Lung microvascular endothelial cell (primary cell): ENCODE measurements around the gene CALCOCO1. TPM values are rescaled to one million over a fixed set of nuclear protein-coding genes. Genes with fewer than 3 reads are reported as not detected.
"Not testable (repeated sequence)": the region's sequence is repeated elsewhere in the genome, so short reads cannot be mapped to it uniquely, and the experiment has no call there.

Experiments used
- DNase-seq, 2 donors: peaks; one replicate each; pipeline versions ENCODE4 v3.0.0 to v3.0.0-alpha.2; 2010; ENCODE audit warnings: low read depth in 2 of 2
- total RNA-seq: library from RNA; depleted of rRNA; stranded (reverse); fragments of >200 nt; gene quantifications from 2 replicates; pipeline ENCODE4 v1.2.1, GENCODE V29; 2014

The CALCOCO1 gene
- total RNA-seq, 1 donor from 2014 or later, result 77.8 TPM

DNA sequence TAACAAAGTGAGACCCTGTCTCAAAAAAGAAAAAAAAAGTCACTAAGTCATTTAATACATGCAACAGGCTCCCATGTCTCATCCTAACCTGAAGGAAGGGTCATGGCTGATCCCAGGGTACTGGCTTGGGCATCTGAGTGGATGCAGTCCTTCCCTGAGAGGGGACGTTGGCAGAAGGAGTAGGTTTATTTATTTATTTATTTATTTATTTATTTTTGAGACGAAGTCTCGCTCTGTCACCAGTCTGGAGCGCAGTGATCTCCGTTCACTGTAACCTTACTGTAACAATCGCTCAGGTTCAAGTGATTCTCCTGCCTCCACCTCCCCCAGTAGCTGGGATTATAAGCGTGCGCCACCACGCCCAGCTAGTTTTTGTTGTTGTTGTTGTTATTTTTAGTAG is 7.2 kb upstream of the CALCOCO1 start:
- DNase-seq, result no peak

- DNase-seq, result no peak
Measured at GRCh38 chr12:53733807-53734200, 6.6 kb upstream of the CALCOCO1 start.

DNA sequence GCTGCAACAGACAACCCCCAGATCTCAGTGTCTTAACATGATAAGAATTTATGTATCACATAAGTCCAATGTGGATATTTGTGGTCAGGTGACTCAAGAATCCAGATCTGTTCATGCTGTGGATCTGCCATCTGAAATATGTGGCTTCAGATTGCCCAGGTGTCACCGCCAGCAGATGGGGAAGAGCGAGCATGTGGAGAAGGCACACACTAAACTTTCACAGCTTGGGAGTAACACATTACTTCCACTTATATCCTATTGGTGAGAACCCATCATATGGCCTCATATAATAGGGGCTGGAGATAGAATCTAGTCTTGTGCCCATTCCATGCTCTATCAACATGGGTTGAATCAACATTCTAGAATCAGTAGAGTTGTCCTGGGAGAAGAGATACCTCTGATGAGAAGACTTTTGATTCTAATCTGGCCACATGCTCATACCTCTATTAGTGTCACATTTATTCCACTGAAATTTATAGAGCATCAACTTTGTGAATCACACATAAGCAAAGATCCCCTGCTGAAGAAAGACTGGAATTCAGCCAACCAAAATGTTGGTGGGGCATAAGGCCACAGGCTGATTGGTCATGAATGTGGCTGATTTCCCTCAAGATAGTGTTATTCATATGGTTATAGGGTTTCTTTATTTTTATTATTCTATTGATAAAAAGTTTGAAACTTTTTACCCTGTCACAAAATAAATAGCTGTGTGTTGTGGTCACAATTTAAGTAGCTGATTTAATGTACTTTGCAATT is 6.0 kb upstream of the CALCOCO1 start:
- peak; percentile 34 to 69 for DNase-seq

DNA sequence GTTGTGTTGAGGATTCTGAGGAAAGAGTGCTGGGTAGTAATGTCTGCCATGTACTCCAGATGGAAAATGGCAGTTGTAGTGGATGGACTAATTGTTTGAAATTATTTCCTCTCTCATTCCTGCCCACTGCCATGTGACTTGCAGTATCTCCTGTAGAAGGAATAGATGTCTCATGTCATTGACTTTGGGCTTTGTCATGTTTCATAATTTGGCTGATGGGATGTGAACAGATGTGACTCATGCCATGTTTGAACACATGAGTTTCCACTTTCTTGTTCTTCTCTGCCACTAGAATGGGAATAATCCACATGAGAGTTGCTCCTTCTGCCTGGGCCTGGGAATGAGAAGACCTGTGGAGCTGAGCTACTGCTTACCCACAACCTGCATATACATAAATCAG is 2.4 kb upstream of the CALCOCO1 start:
- no peak for DNase-seq

- no peak for DNase-seq
Measured at GRCh38 chr12:53728206-53728605, 954 bp upstream of the CALCOCO1 start.

- peak in 1 of 2 donors; percentile 43 for DNase-seq
Measured at GRCh38 chr12:53726946-53727309, 324 bp downstream of the CALCOCO1 start.

GRCh38 chr12:53726341-53726740 is 911 bp downstream of the CALCOCO1 start:
- peak; percentile 32 to 47 for DNase-seq

- no peak for DNase-seq
Measured at GRCh38 chr12:53725824-53726223, 1.4 kb downstream of the CALCOCO1 start.

DNA sequence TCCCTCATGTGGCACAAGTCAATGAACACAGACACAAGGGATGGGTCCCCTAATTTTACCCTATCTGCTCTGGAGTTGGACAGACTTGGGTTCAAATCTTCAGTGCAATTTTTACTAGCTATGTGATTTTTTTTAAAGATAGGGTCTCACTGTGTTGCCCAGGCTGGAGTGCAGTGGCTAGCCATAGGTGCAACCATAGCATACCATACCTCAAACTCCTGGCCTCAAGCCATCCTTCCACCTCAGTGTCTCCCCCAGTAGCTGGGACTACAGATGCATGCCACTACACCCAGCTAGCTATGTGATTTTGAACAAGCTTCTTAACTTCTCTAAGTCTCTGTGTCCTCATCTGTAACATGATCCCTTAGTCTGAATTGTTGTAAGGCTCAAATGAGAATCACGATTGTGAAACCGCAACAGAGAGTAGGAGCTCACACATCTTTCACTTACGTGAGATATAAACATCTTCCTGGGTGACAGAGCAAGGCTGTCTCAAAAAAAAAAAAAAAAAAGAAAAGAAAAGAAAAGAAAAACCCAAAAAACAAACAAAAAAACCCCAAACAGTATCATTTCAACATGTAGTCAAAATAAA is 4.7 kb downstream of the CALCOCO1 start:
- no peak for DNase-seq

DNA sequence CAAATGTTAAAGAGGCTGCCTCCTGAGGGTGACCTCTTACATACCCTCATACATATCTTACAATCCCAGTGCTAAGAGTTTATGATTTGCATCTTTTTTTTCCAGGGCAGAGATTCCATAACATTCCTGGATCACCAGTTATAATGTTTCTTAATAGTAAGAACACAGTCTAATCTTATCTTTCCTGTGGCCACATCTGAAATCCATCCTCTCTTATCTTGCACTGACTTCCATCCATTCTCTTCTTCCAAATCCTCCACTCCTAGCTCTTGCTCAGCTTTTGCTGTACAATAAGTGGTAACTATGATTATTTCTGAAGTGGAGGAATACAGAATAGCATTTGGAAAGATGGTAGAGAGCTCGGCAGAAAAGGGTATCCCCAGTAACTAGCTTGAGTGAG is 6.3 kb downstream of the CALCOCO1 start:
- DNase-seq, result no peak

- DNase-seq, result no peak
Measured at GRCh38 chr12:53719649-53720048, 7.6 kb downstream of the CALCOCO1 start.

DNA sequence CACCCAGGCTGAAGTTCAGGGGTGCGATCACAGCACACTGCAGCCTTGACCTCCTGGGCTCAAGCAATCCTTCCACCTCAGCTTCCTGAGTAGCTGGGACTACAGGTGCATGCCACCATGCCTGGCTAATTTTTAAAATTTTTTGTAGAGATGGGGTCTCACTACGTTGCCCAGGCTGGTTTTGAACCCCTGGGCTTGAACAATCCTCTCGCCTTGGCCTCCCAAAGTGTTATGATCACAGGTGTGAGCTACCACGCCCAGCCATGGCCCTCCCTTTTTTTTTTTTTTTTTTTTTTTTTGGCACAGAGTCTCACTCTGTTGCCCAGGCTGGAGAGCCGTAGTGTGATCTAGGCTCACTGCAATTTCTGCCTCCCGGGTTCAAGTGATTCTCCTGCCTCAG is 8.7 kb downstream of the CALCOCO1 start:
- DNase-seq, result not testable (repeated sequence)

DNA sequence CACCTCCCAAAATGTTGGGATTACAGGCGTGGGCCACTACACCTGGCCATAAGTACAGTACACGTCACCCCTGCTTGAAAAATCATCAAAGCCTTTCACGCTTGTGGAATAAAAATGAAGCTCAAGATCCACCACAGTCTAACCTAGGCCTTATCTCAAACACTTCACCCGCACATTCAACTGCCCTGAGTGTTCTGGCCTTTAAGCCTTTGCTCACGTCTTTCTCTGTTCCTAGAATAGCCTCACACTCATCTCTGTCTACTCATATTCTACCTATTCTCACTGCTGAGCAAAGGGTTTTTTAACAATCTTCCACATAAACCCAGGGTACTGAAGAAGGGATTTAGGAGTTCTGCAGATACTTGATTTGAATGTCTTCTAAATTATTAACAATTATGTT is 9.9 kb downstream of the CALCOCO1 start:
- DNase-seq, result no peak

GRCh38 chr12:53714004-53714403 is 13.2 kb downstream of the CALCOCO1 start:
- no peak for DNase-seq

DNA sequence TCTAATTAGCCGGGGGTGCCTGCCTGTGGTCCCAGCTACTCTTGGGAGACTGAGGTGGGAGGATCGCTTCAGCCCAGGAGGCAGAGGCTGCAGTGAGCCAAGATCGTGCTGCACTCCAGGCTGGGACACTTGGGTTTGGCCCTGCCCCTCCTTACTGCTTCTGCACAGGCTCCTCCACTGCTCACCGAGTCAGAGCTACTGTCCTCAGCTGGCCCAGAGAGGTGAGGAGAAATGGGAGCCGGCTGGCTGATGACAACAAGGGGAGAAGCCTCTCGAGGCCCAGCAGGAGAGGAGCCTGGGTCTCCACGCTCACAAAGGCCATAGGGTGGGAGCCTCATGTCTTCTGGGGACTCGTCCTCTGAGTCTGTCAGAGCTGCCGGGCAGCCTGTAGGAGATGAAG is 13.7 kb downstream of the CALCOCO1 start:
- no peak for DNase-seq

GRCh38 chr12:53712059-53712643 is 15.1 kb downstream of the CALCOCO1 start:
- no peak for DNase-seq

GRCh38 chr12:53710091-53710490 is 17.2 kb downstream of the CALCOCO1 start:
- DNase-seq, result no peak

DNA sequence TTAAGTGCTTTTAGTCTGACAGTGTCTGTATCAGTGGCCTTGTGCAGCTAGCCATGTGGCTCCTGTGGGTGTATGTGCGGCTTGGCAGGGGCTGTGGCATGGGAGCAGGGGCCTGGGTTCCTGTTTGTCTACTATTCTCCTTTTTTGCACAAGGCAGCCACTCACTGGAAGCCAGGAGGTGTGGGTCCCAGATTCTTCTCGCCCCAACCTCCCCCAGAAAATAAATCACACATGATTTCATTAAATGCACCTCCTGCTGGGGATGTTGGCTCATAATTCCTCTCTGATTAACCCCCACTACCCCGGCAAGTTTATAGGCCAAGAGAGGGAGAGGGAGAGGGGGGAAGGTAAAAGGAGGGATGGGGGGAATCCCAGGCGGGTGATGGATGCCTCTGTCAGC is 17.6 kb downstream of the CALCOCO1 start:
- DNase-seq, result no peak

GRCh38 chr12:53706080-53706479 is 21.2 kb downstream of the CALCOCO1 start:
- no peak for DNase-seq

- no peak for DNase-seq
Measured at GRCh38 chr12:53703756-53704155, 23.5 kb downstream of the CALCOCO1 start.

DNA sequence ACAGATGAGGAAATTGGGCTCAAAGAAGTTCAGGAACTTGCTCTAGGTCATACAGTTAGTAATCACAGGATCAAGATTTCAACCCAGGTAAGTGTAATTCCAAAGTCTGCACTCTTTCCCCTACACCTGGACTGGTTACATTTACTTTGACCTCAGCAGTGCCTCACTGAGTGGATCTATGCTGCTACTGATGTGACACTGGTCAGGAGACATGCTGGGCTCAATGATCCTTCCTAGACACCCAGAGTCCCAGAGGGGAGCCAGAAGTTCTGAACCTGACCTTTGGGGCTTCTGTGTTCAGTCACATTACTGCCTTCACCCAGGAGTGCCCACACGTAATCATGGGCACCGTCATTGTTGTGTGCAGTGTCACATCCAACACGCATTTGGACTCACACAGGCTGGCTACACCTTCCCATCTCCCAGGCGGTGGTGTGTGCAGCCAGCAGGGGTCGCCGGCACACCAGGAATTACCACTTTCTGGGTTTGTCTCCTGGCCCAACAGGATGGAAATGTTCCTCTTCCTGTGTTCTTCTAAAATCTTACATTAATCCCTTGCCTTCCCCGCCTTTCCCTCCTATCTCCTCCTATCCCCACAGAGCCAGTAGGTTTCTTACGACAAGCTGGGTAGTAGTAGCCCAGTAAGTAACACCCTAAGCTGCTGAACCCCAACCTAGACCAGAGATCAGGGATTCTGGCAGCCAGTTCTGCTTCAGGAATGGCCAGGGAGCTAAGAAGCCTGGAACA is 25.6 kb downstream of the CALCOCO1 start:
- peak; percentile 77 for DNase-seq

GRCh38 chr12:53700567-53700966 is 26.7 kb downstream of the CALCOCO1 start:
- DNase-seq, result no peak
